GM21367 (cell line): ENCODE results near the gene CHAC1.
"Not testable (repeated sequence)": the region's sequence is repeated elsewhere in the genome, so short reads cannot be mapped to it uniquely, and the experiment has no call there.

Experiments used
- ATAC-seq: cut with Tn5 transposase; IDR thresholded peaks from one replicate; pipeline ENCODE4 v1.9.1; 2021; ENCODE audit not compliant: unreplicated experiment

The CHAC1 gene

DNA sequence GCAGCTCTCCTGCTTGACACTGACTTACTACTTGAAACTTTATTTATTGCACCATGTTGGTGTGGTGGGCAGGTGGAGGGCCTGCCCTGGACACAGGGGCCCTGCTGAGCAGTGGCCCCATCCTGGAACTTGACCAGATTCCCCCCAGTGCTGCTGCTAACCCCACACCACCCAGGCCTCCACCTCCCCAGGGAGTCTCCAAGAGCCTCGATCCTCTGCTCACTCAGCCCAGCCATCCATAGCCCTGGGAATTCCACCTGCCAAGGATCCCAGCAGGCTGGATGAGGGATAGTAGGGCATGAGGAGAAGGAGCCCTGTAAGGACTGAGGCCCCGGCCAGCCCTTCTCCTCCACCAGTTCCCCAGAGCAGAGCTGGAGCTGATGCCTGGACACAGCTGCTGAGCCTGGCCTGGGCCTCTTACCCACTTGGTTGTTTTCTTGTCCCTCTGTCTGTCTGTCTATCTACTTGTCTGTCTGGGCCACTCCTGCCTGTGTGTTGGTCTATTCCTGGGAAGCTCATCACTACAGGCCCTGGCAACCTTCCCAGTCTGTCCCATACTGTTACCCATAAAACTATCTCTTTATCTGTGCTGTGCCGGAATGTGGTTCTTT lies 2.8 kb downstream of the CHAC1 start:
- ATAC-seq = no peak

DNA sequence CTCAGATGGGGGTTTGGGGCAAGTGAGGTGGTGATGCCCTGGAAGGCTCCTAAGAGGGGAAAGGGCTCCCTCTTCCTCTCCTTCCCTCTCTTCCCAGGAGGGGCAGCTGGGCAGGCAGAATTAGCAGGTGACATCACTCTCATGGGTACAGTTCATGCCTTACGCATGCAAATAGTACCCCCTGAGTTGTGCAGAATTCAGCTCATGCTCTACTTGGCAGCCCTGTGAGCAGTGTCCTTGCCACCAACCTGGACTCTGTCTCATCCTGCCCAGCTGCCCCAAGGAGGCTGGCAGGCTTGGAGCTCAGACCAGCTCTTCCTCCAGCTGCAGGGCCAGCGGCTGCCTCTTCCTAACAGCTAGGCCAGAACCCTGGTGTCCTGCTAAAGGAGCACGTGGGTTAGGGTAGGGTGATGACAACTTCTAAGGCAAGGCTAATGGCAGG lies 3.3 kb downstream of the CHAC1 start:
- no peak for ATAC-seq

DNA sequence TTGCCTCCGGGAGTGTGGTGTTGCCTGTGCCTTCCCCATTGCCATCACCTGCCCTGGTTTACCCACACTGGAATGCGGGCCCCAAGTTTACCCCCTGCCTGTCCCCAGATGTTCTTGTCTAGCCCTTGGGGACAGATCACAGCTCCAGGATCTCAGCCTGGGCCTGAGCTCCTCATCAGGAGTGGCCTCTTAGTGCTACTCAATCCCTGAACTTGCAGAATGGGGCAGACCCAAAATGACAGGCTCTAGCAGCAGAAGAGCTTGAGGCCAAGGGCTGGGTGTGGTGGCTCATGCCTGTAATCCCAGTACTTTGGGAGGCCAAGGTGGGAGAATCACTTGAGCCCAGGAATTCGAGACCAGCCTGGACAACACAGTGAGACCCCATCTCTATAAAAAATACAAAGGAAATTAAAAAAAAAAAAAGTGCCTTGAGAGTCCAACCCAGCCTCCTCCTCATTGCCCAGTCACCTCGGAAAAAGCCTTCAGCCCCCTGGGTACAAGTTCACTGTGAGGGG lies 3.8 kb downstream of the CHAC1 start:
- no peak for ATAC-seq

DNA sequence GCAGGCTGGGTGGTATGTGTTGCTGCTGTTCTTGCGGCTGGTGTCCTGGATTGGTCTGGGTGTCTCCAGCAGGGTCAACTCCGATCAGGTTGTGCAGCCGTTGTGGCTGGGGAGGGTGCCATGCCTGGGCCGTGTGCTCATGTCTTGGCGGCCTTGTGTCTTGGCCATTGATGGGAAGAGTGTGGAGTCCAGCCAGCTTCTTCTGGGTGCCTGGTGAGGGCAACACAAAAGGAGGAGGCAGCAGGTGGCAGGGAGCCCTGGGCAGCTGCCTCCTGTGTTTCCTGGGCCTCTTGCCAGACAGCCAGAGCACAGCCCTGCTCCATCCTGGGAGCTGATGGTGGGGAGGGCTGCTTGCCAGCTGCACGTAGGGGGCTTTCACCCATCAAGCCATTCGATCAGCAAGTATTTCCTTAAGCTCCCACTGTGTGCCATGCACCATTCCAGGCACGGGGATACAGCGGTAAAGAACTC lies 4.3 kb downstream of the CHAC1 start:
- ATAC-seq = no peak

DNA sequence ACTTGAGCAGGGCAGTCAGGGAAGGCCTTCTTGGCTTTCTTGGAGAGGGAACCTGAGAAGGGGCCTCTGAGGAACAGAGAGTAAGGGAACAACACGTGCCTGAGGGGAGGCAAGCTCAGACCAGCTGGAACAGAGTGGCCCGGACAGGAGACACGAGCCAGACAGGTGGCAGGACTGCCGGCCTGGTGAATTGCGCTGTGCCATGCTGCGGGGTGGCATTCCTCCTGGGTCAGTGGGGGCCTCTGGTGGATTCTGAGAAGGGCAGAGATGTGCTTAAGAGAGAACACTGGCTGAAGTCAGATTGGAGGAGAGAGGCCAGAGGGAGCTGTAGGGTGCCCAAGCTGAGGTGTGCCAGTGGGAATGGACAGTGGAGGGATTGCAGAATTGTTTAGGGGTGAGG lies 4.9 kb downstream of the CHAC1 start:
- ATAC-seq = no peak

DNA sequence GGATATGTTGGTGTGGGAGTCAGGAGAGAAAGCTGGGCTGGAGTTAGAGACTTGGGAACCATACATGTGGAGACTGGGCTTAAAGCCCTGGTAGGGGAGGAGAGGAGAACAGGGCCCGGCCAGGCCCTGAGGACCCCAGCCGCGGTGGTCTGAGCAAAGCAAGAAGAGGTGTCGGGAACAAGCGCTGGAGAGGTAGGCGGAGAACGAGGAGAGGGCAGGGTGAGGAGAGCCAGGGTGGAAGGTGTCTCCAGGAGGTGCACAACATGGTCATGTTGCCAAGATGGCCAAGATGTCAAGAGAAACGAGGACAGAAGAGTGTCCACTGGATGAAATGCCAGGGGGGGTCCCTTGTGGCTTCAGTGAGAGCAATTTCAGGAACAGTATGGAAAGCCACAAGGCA lies 5.5 kb downstream of the CHAC1 start:
- ATAC-seq = no peak

DNA sequence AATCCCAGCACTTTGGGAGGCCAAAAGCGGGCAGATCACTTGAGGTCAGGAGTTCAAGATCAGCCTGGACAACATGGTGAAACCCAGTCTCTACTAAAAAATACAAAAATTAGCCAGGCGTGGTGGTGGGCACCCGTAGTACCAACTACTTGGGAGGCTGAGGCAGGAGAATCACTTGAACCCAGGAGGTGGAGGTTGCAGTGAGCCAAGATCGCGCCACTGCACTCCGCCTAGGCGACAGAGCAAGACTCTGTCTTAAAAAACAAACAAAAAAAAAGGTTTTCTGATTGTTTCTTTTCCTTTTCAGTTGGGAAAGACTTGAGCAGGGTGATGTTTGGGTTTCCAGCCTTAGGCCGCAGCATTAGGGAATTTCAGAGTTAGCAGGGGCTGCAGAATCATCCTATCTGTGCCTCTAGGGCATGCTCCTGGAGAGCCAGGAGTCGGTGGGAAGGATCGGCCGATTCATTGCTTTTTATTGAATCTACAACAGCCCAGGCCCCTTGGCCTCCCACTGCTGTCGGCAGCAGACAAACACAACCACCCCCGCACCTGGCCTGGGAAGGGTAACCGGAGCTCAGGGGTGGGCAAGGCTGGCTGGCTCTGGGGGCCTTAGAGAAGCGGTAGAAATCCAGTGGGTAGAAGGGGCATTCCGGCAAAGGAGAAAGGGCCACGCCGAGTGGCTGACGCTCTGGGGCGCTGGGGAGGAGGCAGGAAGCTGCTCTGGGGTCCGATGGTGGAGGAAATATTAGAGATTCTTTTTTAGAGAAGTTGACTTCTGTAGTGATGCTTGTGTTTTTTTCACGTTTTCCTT lies 6.3 kb downstream of the CHAC1 start:
- no peak for ATAC-seq

DNA sequence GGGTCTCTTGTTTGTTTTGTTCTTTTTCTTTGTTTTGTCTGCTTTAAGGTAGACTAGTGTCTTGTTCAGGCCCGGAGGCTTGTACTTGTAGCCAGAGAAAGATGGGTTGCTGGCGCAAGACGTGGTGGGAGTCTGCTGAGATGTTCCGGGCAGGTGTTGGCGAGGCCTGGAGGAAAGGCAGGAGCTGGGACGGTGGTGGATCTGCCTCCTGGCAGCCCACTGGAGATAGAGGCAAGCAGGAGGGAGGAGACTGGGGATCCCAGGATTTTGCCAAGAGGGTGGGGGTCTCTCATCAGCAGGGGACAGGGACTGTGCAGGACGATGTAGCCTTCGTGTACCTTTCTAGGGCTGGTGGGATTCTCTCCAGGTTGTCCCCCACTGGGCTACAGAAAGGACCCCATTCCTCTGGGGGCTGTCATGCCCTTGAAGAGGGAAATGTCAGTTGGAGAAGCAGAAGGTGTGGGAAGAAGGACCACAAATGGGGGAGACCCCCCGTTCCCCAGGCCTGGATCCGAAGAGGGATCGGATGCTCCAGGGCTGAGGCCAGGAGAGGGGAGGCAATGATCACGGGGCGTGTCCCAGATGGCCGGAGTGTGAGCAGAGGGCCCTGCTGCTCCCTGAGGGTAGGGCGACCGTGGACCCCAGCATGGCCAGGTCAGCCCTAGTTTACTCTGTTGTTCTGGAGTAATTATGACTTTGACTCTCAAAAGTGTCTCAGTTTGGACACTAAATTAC lies 7.0 kb downstream of the CHAC1 start:
- no peak for ATAC-seq

DNA sequence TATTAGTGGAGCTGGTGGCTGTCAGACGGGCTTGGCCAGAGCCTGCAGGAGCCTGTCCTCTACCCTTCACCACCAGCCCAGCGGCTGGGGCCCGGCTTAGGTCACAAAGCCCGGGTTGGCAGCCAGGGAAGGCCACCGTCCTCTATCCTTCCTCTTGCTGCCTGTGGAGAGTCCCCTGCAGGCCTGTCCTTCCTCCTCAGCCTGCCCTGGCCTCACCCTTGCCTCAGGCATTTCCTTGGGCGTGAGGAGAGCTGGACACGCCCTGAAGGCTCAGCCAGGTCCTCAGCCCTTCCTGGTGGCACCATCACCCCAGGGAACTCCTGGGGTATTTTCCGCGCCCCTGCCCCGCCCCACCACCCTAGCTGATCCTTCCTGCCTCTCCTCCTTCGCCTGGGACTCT lies 7.7 kb downstream of the CHAC1 start:
- ATAC-seq = no peak

DNA sequence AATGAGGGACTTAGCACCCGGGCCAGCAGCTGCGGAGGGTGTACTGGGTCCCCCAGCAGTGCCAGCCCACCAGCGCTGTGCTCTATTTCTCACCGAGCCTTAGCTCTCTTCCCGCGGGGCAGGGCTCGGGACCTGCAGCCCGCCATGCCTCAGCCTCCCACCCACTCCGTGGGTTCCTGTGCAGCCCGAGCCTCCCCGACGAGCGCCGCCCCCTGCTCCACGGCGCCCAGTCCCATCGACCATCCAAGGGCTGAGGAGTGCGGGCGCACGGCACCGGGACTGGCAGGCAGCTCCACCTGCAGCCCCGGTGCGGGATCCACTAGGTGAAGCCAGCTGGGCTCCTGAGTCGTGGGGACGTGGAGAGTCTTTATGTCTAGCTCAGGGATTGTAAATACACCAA lies 8.5 kb downstream of the CHAC1 start:
- not testable (repeated sequence) for ATAC-seq

DNA sequence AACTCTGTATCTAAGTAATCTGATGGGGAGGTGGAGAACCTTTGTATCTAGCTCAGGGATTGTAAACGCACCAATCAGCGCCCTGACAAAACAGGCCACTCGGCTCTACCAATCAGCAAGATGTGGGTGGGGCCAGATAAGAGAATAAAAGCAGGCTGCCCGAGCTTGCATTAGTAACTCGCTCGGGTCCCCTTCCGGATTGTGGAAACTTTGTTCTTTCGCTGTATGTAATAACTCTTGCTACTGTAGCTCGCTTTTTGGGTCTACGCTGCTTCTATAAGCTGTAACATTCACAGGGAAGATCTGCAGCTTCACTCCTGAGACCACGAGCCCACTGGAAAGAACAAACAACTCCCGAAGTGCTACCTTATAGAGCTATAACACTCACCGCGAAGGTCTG lies 9.0 kb downstream of the CHAC1 start:
- ATAC-seq = not testable (repeated sequence)

DNA sequence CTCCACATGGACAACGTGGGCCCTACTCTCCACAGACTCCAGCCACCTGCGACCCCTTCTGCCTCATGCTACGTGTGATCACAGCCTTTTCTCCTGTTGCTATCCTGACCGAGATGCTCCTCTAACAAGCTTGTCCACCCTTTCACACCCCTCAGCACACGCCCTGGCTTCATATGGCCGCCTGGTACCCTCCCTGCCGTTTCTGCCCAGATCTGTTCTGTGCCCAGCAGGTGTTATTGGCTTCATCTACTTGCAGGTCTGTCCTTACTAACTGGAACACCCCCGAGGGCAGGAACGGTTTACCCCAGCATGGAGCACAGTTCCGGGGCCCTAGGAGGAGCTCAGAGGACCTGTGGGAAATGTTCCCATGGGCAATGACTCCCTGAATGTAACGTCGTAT lies 9.9 kb downstream of the CHAC1 start:
- ATAC-seq = no peak

DNA sequence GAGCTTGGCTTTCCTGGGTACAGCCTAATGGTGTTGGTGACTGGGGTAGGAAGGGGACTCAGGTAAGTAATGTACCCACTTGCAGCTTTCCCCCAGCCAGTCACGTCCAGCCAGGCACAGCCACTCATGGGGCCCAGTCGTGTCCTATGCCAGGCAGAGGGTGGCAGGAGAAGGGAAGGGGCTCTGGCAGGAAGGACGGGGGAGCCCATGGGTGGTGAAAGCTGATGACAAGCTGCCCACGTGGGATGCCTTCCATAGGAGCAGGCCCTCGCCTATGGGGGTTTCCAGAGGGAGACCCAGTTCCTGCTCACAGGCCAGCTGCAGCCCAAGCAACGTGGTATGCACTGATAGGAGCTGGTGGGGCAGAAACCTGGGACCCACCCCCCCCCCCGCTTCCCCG lies 10.7 kb downstream of the CHAC1 start:
- no peak for ATAC-seq

DNA sequence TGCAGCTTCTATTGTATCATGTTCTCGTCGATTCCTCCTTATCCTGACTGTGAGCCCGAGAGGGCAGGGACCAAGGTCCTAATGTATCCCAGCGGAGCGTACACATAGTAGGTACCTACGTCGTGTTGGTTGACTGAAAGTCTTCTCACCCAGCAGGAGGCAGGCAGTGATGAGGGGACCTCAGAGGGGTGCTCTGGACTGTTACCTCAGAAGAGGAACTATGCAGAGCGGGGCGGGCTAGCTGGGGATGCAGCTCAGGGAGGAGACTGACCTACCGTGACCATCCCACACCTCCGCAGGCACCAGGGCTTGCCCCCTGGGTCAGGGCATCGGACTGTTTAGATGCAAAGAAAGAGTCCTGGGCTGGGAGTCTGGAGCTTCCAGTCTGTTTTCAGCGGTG lies 11.4 kb downstream of the CHAC1 start:
- ATAC-seq = no peak

DNA sequence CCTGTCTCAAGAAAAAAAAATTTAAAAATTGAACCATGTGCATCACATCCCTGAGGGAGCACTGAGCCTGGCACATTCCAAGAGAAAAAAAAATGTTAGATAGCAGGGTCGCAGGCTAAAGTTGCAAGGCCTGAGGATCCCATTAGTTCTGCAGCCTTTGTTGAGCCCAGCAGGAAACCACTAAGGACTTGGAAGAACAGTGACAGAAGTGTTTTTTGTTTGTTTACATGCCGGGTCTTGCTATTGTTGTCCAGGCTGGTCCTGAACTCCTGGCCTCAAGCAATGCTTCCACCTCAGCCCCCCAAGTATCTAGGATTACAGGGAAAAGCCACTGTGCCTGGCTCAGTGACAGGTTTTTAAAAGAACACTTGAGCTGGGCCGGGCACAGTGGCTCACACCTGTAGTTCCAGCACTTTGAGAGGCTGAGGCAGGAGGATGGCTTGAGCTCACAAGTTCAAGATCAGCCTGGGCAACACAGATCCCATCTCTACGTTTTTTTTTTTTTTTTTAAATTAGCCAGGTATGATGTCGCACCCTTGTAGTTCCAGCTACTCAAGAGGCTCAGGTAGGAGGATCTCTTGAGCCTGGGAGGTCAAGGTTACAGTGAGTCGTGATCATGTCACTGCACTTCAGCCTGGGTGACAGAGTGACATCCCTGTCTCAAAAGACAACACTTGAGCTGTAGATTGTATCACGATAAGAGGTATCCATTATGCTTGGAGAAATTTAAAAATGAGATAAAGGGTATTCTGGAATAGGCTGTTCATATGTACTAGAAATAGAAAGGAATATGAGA lies 15.2 kb downstream of the CHAC1 start:
- no peak for ATAC-seq

DNA sequence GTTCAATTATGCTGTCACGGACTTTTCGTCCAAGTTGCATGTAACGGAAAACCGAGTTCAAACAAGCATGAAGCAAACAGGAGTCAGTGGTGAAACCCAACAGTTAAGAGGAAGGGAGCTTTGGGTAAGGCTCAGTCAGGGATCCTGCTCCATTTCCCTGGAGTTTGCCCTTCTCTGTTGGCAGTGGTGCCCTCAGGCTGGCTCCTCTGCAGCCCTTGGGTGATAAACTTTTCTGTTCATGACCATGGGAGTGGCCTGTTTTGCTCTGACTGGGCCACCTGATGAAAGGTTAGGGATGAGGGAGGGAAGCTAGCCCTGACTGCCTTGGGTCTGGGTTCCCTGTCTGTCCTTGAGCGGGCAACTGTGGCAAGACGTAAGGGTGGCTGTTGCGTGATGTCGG lies 16.1 kb downstream of the CHAC1 start:
- ATAC-seq = no peak

DNA sequence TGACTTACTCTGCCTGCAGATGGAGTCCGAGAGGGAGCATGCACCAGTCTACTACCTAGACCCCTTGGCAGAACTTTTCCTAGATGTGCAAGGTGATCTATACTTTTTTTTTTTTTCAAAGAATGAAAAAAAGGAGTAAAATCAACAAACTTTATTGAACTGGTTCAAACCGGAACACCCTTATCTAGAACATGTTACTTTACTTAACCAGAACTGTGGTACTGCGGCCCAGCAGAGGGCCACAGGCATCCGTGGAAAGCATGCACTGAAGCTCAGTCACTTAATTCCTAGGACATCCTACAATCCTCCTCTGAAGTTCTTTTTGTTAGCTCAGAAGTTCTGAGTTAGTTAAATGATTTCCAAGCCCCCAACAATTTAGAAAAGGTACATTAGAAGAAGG lies 21.6 kb downstream of the CHAC1 start:
- ATAC-seq = no peak

DNA sequence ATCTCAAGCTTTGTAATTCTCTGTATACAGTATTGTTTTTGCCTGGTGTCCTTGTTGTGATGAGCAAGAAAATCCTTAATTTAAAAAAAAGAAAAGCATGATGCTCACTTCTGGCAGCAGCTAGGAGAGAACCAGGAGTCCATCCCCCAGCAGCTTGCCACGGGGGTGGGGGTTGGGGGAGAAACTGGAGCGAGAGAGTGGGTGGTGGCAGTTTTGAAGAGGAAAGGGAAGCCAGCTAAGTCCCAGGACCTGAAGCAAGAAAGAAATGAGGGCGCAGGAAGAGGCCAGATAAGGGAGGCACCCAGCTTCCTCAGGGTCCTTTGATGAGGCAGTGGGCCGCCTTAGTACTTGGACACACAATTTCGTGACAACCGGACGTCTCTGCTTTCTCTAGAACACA lies 23.5 kb downstream of the CHAC1 start:
- no peak for ATAC-seq

DNA sequence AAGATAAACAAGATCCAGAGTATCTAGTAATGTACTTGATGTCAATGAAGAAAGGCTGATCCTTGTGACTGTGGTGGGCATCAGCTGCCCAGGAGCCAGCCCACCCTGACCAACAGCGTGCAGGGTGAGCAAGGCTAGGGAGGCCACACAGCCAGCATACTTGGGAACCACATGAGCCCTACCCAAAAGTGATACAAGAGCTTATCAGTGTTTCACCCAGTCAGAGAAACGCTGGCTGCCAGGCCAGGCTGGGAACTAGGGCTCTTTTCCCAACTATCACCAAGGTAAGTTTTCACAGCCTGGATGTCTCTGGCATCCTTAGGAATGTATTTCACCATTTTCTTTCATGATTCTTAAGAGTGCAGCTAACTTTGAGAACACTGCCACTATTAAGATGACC lies 24.9 kb downstream of the CHAC1 start:
- ATAC-seq = no peak

DNA sequence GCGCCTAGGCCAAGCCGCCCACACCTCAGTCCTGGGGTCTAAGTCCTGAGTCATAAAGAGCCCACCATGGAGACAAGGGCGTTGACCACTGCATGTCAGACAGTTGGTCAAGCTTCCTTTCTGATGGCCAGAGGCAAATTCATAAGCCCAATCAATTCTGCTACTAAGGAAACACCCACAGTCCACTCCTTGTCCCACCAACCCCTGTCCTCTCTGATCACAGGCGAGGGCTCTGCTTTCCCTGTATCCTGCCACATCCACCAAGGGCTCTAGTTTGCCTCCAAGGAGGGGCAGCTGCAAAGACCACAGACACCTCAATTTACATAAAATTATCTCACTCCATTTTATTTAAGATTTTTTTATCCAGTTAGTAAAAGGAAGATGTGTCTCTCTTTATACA lies 25.3 kb downstream of the CHAC1 start:
- no peak for ATAC-seq

DNA sequence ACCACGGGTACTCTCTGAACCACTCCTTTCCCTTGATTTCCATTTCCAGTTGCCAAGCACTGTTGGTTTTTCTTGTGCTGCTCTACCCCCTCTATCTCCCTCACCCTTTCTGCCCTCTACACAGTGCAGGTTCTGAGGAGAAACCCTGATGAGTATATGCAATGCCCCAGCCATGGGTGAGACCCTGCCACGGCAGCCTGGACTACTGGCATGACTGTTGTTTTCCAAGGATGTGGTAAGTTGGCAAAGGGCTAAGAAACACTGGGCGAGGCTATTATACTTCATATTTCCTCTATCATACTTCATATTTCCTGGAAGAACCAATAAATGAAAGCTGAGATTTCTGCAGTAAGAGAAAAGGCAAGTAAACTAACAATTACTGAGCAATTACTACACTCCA lies 27.9 kb downstream of the CHAC1 start:
- no peak for ATAC-seq
